Measurements from ENCODE around the gene TMEM184B. TPM values are rescaled to one million over a fixed set of nuclear protein-coding genes. Genes with fewer than 3 reads are reported as not detected.

The TMEM184B gene
- total RNA-seq, 2 donors from 2014 or later: 55.4 to 57.6 TPM

DNA sequence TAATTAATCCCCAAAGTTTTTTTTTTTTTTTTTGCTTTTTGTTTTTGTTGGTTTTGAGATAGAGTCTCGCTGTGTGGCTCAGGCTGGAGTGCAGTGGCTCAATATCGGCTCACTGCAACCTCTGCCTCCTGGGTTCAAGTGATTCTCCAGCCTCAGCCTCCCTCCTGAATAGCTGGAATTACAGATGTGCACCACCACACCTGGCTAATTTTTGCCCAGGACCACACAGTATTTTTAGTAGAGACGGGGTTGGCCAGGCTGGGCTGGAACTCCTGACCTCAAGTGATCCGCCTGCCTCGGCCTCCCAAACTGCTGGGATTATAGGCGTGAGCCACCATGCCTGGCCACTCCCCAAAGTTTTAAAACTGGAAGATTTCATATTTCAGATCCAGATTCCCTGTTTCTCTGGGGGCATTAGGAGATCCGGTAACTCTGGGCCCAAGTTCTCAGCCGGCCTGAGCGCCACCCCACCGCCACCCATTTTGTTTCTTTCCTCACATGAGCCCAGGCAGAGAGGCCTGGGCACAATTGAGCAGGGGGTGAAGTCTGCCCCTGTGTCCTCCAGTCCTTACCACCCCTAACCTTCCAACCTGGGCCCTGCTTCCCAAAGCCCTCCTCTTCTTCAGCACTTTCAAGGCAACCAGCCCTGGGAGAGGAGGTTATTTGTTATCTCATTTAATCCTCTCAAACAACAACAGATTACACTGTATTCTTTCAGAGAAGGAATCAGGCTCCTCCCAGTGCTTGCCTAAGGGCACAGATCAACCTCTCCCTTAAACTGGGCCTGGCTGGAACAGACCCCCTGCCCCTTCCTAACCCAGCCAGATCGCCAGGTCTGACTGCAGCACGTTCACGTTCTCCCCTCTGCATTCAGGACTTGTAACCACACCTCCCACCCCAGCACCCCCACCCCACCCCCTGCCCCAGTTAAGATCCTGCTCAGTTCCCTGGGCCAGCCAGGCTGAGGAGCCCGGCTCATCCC is 46.3 kb upstream of the TMEM184B start:
- Mint-ChIP-seq H3K4me3 (peak overlapping the region; percentile 96), H3K36me3 (ENCODE audit: low read depth) (peaks cover 2% of the 10 kb centered on the region), H3K27ac (peak overlapping the region; percentile 98), H3K9me3 (no peaks in the 10 kb centered on the region), H3K4me1 (peaks cover 45% of the 10 kb centered on the region), H3K27me3 (ENCODE audit: insufficient read depth) (no peaks in the 10 kb centered on the region)
- H3K27ac ChIP-seq (ENCODE audit: low read depth, low read length): no peak overlapping the region
- H3K4me1 ChIP-seq (ENCODE audit: control insufficient read depth, insufficient read depth, low read length): peaks cover 21% of the 10 kb centered on the region
- peak; percentile 83 for DNase-seq
- peak overlapping the region; percentile 25 for H3K4me3 ChIP-seq (ENCODE audit: low read length)
- H3K27me3 ChIP-seq (ENCODE audit: control insufficient read depth, insufficient read depth, low read length, poor library complexity, severe bottlenecking): no peaks in the 10 kb centered on the region
- H3K9ac ChIP-seq (ENCODE audit: extremely low read depth, low read length, poor library complexity, severe bottlenecking): peak overlapping the region; percentile 44
- TF ChIP-seq, protein P1, sequence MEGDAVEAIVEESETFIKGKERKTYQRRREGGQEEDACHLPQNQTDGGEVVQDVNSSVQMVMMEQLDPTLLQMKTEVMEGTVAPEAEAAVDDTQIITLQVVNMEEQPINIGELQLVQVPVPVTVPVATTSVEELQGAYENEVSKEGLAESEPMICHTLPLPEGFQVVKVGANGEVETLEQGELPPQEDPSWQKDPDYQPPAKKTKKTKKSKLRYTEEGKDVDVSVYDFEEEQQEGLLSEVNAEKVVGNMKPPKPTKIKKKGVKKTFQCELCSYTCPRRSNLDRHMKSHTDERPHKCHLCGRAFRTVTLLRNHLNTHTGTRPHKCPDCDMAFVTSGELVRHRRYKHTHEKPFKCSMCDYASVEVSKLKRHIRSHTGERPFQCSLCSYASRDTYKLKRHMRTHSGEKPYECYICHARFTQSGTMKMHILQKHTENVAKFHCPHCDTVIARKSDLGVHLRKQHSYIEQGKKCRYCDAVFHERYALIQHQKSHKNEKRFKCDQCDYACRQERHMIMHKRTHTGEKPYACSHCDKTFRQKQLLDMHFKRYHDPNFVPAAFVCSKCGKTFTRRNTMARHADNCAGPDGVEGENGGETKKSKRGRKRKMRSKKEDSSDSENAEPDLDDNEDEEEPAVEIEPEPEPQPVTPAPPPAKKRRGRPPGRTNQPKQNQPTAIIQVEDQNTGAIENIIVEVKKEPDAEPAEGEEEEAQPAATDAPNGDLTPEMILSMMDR (conservative IDR thresholded peaks at IDR 0.05): no peak
- peaks cover 2% of the 10 kb centered on the region for H3K36me3 ChIP-seq (ENCODE audit: control insufficient read depth, insufficient read depth, low read length)
- 70 to 93% methylated on average over 4 to 14 of the region's 14 CpGs for WGBS, 2 experiments (ENCODE audit: insufficient coverage in 1 of 2, insufficient read length in 1 of 2)
- no peaks in the 10 kb centered on the region for H3K9me3 ChIP-seq (ENCODE audit: control insufficient read depth, low read length)

DNA sequence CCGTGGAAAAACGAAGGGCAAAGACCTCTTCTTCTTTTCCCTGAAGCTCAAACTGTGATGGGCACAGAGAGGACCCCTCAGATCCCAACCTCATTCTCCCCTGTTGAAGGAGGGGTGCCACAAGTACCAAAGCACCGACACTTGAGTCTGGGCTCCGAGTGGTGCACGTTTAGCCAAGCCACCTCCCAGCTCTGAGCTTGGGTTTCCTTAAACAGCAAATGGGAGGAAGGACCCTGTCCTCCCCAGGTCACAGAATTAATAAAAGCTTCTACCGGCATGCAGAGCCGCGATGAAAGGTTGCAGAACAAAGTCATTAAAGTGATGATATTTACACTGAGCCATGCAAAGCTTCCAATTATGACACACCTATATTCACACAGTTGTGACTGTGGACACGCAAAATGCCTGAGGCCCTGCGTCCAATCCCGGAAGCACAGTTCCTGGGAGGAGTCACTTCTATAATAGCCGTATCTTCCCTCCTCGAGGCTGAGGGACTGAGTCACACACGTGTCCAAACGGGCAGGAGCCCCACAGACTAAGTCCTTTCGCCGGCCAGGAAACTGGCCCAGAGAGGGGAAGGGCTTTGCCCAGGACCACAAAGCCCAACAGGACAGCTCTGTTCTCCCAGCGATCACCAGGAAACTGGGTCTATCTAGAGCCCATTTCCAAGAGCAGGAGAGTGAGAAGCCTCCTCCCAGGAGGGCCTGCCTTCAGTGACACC is 45.3 kb upstream of the TMEM184B start:
- Mint-ChIP-seq H3K4me1 (peaks cover 48% of the 10 kb centered on the region), H3K27ac (peak overlapping the region; percentile 98), H3K4me3 (peak overlapping the region; percentile 96), H3K9me3 (no peaks in the 10 kb centered on the region), H3K36me3 (ENCODE audit: low read depth) (peaks cover 8% of the 10 kb centered on the region), H3K27me3 (ENCODE audit: insufficient read depth) (no peaks in the 10 kb centered on the region)
- TF ChIP-seq, protein P1 (conservative IDR thresholded peaks at IDR 0.05): no peak
- H3K4me3 ChIP-seq (ENCODE audit: low read length): peak overlapping the region; percentile 74
- DNase-seq: peak; percentile 67
- H3K4me1 ChIP-seq (ENCODE audit: control insufficient read depth, insufficient read depth, low read length): peaks cover 22% of the 10 kb centered on the region
- 56 to 57% methylated on average over 16 to 18 of the region's 18 CpGs for WGBS, 2 experiments (ENCODE audit: insufficient coverage in 1 of 2, insufficient read length in 1 of 2)
- peak overlapping the region; percentile 67 for H3K27ac ChIP-seq (ENCODE audit: low read depth, low read length)
- no peaks in the 10 kb centered on the region for H3K27me3 ChIP-seq (ENCODE audit: control insufficient read depth, insufficient read depth, low read length, poor library complexity, severe bottlenecking)
- H3K9me3 ChIP-seq (ENCODE audit: control insufficient read depth, low read length): no peaks in the 10 kb centered on the region
- peak overlapping the region; percentile 65 for H3K9ac ChIP-seq (ENCODE audit: extremely low read depth, low read length, poor library complexity, severe bottlenecking)
- H3K36me3 ChIP-seq (ENCODE audit: control insufficient read depth, insufficient read depth, low read length): peaks cover 12% of the 10 kb centered on the region

DNA sequence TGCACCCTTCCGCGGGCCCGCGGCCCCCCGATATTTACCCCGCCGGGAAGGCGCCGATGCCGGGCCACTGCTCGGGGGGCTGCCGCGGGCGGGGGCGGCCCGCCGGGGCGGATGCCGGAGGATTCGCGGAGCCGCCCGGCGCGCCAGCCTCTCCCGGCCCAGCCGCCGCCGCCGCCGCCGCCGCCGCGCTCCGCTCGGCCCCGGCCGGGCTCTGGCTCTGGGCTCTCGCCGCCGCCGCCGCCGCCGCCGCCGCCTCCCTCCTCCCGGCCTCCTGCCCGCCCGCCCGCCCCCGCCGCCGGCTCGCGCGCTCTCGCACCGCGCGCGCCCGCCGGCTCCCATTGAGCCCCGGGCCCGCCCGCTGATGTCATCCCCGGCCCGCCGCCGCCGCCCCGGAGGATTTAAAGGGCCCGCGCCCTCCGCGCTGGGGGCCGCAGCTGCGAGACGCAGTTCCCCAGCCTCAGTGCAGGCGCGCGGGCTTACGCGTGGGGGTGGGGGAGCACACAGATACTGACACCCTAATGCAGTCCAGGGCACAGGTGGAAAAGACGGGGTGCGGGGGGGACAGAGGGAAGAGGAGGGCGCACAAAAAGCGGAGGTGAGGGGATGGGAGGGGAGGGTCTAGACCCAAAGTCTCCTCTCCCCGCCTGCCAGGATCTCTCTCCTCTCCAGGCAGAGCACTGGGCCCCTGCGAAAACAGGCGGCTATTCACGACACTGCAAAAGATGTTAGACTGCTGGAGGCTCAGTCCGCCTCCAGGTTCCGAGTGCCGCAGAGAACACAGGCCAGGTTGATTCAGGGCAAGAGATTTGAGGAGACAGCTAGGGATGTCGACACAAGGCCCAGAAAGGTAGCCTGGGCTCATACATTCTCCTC is 44.5 kb upstream of the TMEM184B start, which contains the start of gene CSNK1E:
Gene CSNK1E (minus strand): TSS at position 312 of the 873 bp plus-strand sequence. CDS start 3,276 bp downstream, outside the sequence.
- H3K4me3 Mint-ChIP-seq: peak within 1 kb of the TSS; percentile 96
- TF ChIP-seq, protein P1 (conservative IDR thresholded peaks at IDR 0.05): no peak
- 4 to 28% methylated on average over 7 to 90 of the region's 98 CpGs for WGBS, 2 experiments (ENCODE audit: insufficient coverage in 1 of 2, insufficient read length in 1 of 2)
- H3K4me1 Mint-ChIP-seq: peaks cover 48% of the 10 kb centered on the region
- peak within 1 kb of the TSS; percentile 96 for H3K9ac ChIP-seq (ENCODE audit: extremely low read depth, low read length, poor library complexity, severe bottlenecking)
- H3K4me3 ChIP-seq (ENCODE audit: low read length): peak within 1 kb of the TSS; percentile 100
- no peaks in the 10 kb centered on the region for H3K27me3 ChIP-seq (ENCODE audit: control insufficient read depth, insufficient read depth, low read length, poor library complexity, severe bottlenecking)
- peak; percentile 86 for DNase-seq
- H3K9me3 ChIP-seq (ENCODE audit: control insufficient read depth, low read length): no peaks in the 10 kb centered on the region
- H3K27me3 Mint-ChIP-seq (ENCODE audit: insufficient read depth): no peaks in the 10 kb centered on the region
- peak within 1 kb of the TSS; percentile 98 for H3K27ac ChIP-seq (ENCODE audit: low read depth, low read length)
- H3K27ac Mint-ChIP-seq: peak within 1 kb of the TSS; percentile 98
- H3K9me3 Mint-ChIP-seq: no peaks in the 10 kb centered on the region
- H3K36me3 Mint-ChIP-seq (ENCODE audit: low read depth): peaks cover 16% of the 10 kb centered on the region
- peaks cover 22% of the 10 kb centered on the region for H3K4me1 ChIP-seq (ENCODE audit: control insufficient read depth, insufficient read depth, low read length)
- peaks cover 20% of the 10 kb centered on the region for H3K36me3 ChIP-seq (ENCODE audit: control insufficient read depth, insufficient read depth, low read length)
